GM12873 (cell line): ENCODE measurements around the gene ZMYM4.
A peak's percentile ranks its signal among the peaks of the same experiment; 100 is the strongest.

ENCODE experiments used
- TF ChIP-seq, protein P1 (sequence below): IDR thresholded peaks from 2 replicates; pipeline ENCODE4 v1.5.1; 2012; ENCODE audit warnings: low read depth, mild to moderate bottlenecking, moderate library complexity, low read length, control low read depth; ENCODE audit not compliant: insufficient read depth; ENCODE audit errors: missing control alignments

Gene ZMYM4

DNA sequence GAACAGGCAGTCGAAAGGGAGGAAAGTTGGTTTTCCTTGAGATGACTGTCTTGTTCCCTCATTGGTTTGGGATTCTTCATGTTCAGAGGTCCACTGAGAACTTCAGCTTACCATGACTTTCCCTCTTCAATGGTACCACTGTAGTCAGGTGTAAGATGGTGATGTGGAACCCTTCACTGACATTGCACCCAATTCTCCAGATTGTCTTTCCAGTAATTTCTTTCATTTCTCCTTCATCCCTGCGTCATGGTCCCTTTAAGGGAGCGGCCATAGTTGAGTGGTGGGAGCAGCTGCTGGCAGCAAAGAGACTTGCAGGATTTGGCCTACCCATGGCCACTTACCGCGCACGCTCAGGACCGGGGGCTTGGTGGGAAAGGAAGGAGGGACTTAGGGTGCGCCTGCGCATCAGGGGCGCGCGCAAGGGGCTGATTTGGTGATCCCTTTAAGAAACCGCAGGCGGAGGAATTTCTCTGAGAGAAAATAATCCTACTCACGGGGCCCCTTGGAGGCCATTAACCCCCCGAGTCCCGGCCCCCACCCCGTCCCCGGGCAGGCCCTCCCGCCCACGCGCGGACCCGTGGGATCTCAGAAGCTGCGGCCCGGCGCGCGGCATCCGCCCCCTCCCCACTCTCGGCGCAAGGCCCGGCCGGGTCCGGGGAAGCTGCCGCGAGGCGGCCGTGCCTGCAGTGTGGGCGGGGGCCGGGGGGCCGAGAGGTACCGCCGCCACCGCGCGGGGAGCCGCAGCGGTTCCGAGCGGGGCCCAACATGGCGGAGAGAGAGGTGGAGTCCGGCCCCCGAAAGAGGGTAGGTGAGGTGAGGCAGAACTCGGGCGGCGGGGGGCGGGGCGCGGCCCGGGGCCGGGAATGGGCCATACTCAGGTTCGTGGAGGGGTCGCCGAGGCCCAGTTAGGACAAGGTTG, at the start of gene ZMYM4:
ZMYM4 (plus strand) TSS at position 428 of the 919 bp plus-strand sequence; CDS start at position 766, 338 bp downstream.
- TF ChIP-seq, protein P1, sequence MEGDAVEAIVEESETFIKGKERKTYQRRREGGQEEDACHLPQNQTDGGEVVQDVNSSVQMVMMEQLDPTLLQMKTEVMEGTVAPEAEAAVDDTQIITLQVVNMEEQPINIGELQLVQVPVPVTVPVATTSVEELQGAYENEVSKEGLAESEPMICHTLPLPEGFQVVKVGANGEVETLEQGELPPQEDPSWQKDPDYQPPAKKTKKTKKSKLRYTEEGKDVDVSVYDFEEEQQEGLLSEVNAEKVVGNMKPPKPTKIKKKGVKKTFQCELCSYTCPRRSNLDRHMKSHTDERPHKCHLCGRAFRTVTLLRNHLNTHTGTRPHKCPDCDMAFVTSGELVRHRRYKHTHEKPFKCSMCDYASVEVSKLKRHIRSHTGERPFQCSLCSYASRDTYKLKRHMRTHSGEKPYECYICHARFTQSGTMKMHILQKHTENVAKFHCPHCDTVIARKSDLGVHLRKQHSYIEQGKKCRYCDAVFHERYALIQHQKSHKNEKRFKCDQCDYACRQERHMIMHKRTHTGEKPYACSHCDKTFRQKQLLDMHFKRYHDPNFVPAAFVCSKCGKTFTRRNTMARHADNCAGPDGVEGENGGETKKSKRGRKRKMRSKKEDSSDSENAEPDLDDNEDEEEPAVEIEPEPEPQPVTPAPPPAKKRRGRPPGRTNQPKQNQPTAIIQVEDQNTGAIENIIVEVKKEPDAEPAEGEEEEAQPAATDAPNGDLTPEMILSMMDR, result peak; percentile 24

DNA sequence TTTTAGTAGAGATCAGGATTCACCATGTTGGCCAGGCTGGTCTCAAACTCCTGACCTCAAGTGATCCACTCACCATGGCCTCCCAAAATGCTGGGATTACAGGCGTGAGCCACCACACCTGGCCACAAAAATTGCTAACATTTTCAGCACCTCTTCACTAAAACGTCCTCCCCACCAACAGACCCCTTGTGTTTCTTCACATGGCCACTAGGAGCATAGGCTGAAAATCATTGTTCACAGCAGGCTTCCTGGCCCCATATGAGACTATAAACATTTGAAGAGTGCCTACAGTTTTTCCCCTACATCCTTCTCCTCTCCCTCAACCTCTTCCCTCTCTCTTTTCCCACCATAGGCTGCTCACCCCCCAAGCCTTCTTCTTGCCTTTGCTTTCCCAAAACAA, 47.5 kb upstream of the ZMYM4 start:
- TF ChIP-seq, protein P1, result peak; percentile 70

DNA sequence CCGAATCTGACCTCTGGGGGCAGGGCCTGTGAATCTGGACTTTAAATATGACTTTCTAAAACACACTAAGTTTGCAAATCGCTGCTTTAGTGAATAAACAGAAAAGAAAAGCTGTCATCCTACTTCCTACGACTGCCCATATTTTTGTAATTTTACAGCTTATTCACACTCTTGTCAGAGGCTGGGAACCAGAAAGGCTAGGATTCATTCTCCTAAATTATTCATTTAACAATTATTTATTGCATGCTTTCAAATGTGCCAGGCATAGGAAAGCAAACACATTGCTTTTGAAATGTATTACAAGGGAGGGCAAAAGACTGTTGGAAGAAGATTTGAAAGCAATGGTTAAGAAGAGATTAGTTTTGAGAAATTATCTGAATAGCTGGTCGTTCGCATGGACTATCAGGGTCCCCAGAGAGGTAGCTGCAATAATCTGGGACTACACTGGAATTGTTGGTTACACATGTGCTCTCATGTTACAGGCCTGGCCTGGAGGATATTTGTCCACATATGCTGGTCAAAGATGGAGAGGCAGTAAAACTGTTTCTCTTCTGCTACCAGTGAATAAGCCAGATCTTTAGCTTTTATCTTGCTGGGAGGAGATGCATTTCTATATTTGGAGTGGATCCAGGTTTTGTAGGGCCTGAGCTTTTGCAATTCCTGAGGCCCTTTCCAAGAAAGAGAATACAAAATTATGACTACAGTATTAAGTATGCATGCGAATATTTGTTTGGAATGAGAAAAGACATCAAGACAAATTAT, 46.0 kb upstream of the ZMYM4 start:
- TF ChIP-seq, protein P1, result no peak

DNA sequence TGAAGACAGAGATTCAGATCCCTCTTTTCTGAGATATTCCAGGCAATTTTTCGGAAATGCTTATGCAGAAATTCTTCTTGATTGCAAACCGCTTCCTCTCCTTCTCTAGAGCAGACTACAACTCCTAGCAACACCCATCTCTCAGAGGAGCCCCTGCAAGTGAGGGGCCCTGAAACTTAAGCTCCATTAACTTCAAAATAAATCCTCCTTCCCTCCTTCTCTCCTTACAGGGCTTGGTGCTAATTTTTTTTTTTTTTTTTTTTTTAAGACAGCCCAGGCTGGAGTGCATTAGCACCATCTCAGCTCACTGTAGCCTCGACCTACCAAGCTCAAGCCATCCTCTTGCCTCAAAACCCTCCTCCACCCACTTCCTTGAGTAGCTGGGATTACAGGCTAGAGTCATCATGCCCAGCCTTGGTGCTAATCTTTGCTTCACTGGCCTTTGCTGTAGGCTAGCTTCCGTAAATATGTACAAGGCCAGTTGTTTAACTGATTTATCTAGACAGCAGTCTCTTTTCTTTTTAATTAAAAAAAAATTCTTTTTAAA, 45.4 kb upstream of the ZMYM4 start:
- TF ChIP-seq, protein P1, result no peak

DNA sequence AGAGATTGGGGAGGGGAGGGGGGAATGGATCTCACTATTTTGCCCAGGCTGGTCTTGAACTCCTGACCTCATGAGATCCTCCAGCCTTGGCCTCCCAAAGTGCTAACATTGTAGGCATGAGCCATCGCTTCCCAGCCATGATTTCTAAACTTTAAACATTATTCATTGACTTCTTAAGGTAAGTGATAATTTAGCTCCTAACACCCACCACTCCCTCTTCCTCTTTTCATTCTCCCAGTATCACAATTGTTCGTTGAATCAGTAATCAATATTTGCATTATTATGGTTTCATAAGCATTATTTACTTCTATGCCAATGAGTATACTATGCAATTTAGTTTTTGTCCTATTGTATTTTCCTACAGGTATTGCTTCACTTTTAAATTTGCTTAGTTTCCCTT, 42.0 kb upstream of the ZMYM4 start:
- TF ChIP-seq, protein P1, result no peak

DNA sequence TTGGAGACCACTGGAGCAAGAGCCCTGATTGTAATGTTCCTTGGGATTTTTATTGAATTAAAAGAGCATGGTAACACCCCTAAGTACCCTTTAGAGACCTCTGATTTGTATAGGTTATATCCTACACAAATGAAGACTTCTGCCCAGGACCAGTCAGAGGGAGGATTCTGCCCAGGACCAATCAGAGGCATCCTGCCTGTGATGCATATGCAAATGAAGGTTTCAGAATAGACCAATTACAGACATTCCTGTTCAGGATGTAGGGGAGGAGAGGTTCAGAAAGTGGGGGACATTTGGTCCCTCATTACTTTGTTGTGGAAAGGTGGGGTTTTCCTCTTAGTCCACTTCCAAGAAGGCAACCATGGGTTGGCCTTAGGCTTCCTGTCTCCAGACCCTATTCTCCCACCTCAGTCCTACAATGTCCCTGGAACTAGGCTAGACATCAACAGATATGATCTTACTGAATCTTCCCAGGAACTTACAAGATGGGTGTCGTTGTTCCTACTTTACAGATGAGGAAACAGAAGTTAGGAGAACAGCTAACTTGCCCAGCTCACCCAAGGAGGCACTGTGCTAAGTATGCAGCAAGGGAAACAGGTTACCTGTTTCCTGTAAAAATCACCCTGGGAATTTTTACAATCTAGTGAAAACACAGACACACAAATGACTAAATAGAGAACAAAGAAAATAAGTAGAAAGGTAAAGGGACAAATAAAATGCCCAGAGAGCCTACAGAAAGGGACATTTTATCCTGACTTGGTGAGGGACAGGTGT, 38.7 kb upstream of the ZMYM4 start:
- TF ChIP-seq, protein P1, result no peak
